Nephron (organoid): ENCODE measurements around the gene FGFR2.

ENCODE experiments used
- H3K27ac Mint-ChIP-seq, 3 experiments: 2 replicates each; pipeline ENCODE4 v1.8.0; 2020; ENCODE audit warnings: mixed read lengths in 3 of 3, mild to moderate bottlenecking in 2 of 3, moderate library complexity in 1 of 3
- H3K27me3 Mint-ChIP-seq: 2 replicates; pipeline ENCODE4 v1.8.0; 2021; ENCODE audit warnings: low read depth, mild to moderate bottlenecking, moderate library complexity, mixed read lengths
- H3K36me3 Mint-ChIP-seq: 2 replicates; pipeline ENCODE4 v1.8.0; 2020; ENCODE audit warnings: low read depth, mixed read lengths
- H3K4me1 Mint-ChIP-seq: 2 replicates; pipeline ENCODE4 v1.8.0; 2020; ENCODE audit warnings: mixed read lengths
- H3K4me3 Mint-ChIP-seq, 3 experiments: 2 replicates each; pipeline ENCODE4 v1.8.0; 2020; ENCODE audit warnings: mild to moderate bottlenecking in 3 of 3, mixed read lengths in 3 of 3, moderate library complexity in 2 of 3
- H3K9me3 Mint-ChIP-seq: 2 replicates; pipeline ENCODE4 v1.8.0; 2020; ENCODE audit warnings: mixed read lengths
- TF ChIP-seq, protein P1 (sequence below), 3 experiments: fragments of 200-600 bp; sonication (generic); IDR thresholded peaks; one replicate each; pipeline ENCODE4 v1.5.0; 2021; ENCODE audit warnings: antibody characterized with exemption in 3 of 3; ENCODE audit not compliant: unreplicated experiment in 3 of 3

FGFR2 gene

DNA sequence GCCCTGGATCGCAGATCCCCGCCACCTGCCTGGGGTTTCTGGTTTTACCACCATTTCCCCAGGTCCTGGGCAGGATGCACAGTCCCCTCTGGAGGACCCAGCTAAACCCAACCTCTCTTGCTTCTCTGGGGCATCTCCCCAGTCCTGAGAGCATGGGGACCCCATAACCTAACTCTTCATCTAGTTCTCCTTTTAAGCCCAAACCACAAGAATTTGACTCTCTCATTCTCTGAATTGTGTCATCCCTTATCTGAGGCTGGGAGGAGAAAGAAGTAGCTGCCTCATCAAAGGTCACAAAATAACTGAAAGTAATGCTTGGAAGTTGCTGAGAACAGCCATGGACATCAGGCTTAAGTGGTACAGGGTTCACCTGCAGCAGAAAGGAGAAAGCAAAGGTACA lies 159.9 kb downstream of the FGFR2 start:
- H3K27ac Mint-ChIP-seq, result peak overlapping the region in 2 of 3 experiments; percentile 84 to 85
- TF ChIP-seq, protein P1, sequence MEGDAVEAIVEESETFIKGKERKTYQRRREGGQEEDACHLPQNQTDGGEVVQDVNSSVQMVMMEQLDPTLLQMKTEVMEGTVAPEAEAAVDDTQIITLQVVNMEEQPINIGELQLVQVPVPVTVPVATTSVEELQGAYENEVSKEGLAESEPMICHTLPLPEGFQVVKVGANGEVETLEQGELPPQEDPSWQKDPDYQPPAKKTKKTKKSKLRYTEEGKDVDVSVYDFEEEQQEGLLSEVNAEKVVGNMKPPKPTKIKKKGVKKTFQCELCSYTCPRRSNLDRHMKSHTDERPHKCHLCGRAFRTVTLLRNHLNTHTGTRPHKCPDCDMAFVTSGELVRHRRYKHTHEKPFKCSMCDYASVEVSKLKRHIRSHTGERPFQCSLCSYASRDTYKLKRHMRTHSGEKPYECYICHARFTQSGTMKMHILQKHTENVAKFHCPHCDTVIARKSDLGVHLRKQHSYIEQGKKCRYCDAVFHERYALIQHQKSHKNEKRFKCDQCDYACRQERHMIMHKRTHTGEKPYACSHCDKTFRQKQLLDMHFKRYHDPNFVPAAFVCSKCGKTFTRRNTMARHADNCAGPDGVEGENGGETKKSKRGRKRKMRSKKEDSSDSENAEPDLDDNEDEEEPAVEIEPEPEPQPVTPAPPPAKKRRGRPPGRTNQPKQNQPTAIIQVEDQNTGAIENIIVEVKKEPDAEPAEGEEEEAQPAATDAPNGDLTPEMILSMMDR (IDR thresholded peaks at IDR 0.05; ENCODE audit: unreplicated experiment in 3 of 3), result no peak

DNA sequence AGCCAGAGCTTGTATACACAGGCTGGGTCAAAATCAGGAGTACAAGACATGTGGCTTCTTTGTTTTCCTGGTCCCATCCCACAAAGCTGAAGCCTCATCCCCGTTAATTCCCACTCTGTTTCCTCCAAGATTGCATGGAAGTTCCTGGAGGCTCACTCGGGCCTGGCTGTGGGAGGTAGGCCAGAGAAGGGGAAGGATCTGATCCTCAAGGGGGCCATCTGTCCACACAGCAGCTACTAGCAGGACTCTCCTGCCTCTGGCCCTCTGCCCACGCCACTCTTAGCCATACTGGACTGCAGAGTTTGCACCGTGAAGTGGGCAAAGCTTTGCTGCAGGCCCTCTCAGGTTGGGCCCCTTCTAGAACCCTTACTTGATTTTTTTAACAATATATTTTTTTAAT lies 160.6 kb downstream of the FGFR2 start:
- H3K27ac Mint-ChIP-seq, result peak overlapping the region; percentile 84 to 96 (median 92)
- peaks cover 4% of the 10 kb centered on the region for H3K27me3 Mint-ChIP-seq
- H3K4me3 Mint-ChIP-seq, result no peak overlapping the region
- no peaks in the 10 kb centered on the region for H3K9me3 Mint-ChIP-seq
- peaks cover 33% of the 10 kb centered on the region for H3K4me1 Mint-ChIP-seq
- no peaks in the 10 kb centered on the region for H3K36me3 Mint-ChIP-seq
- TF ChIP-seq, protein P1 (IDR thresholded peaks at IDR 0.05; ENCODE audit: unreplicated experiment in 3 of 3), result no peak

More for the DNA sequence above, 159.9 kb downstream of the FGFR2 start:
- Mint-ChIP-seq H3K27me3 (peaks cover 4% of the 10 kb centered on the region), H3K9me3 (no peaks in the 10 kb centered on the region), H3K36me3 (no peaks in the 10 kb centered on the region), H3K4me3 (no peak overlapping the region), H3K4me1 (peaks cover 33% of the 10 kb centered on the region)

DNA sequence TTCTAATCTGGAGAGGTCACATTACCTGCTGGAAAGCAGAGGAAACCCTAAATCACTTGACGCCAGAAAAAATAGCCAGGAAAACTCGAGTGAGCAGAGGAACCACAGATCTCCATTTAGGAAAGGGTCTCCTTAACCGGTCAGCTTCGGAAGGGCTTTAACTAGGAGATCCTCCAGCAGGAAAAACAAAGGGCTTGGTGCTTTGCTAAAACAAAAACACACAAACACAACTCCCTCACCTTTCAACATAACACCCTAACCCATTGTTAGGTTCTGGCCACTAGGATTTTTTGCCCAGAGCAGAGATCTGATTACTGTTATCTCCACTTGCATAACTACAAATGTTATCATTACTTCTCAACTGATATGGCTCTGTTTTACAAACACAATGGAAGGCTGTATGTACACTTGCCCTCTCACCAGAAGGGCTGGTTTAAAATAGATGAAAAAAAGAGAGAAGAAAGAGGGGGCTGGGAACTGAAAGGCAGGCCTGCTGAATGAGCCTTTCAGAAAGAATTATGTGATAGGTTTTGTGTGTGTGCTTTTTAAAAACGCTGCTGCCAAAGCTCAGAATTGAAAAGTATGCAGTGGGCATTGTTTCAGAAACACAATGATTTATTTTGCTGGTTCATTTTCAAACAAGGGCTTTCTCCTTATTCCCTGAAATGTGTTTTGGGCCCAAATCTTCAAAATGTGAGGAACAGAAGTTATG lies 161.5 kb downstream of the FGFR2 start:
- Mint-ChIP-seq H3K4me3 (peak overlapping the region in 1 of 3 experiments; percentile 35), H3K27me3 (peaks cover 4% of the 10 kb centered on the region), H3K4me1 (peaks cover 33% of the 10 kb centered on the region), H3K36me3 (no peaks in the 10 kb centered on the region), H3K27ac (peak overlapping the region; percentile 84 to 96 (median 92)), H3K9me3 (no peaks in the 10 kb centered on the region)
- TF ChIP-seq, protein P1 (IDR thresholded peaks at IDR 0.05; ENCODE audit: unreplicated experiment in 3 of 3), result no peak

DNA sequence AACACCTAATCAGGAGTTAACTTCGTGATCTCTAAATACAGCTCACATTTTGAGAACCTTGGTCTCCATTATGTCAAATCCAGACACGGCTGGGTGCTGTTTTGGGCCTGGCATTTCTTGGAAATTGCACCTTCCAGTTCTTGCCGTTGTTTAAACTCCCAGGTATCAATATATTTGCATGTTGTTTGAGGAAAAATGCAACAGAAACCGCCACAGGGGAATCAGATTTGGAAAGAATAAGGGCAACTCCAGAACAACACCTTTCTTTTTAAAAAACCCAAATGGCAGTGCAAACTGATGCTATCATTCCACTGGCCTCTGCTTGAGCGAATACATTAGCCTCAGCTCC lies 162.0 kb downstream of the FGFR2 start:
- Mint-ChIP-seq H3K9me3 (no peaks in the 10 kb centered on the region), H3K4me1 (peaks cover 33% of the 10 kb centered on the region), H3K4me3 (no peak overlapping the region), H3K36me3 (no peaks in the 10 kb centered on the region), H3K27me3 (peaks cover 4% of the 10 kb centered on the region), H3K27ac (peak overlapping the region; percentile 84 to 96 (median 92))
- TF ChIP-seq, protein P1 (IDR thresholded peaks at IDR 0.05; ENCODE audit: unreplicated experiment in 3 of 3), result no peak

DNA sequence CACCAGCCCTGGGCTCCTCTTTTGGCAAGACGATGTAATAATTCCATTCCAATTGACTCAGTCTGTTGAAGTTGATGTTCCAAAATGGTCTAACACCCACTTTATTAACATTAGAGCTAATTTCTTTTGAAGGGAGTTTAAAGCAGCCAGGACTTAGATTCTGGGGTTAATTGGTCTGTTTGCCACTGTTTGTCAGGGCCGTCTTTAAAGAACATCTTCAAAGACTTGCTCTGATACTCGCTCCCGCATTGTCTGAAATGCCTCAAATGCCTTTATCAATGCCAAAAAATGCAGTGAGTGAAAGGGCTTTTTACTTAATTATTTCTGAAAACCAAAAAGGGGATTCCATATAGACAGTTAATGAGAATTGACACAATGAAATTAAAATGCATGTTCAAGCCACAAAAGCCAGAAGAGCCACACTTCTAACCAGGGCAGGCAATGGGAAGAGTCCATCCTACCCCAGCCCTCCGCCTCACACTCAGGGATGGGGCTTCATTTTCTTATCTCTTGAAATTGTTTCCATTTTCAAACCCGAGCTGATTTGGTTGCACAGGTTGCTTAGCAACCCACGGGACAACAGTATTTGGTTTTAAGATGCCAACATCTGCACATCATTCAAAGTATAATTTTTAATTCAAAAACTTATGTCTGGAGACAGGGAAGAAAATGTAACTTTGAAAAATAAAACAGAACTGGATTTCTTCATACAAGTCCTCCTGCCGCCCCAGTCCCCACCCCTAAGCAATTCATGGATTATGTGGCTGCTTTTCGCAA lies 163.0 kb downstream of the FGFR2 start:
- H3K27ac Mint-ChIP-seq, result peak overlapping the region in 2 of 3 experiments; percentile 16 to 58
- TF ChIP-seq, protein P1 (IDR thresholded peaks at IDR 0.05; ENCODE audit: unreplicated experiment in 3 of 3), result no peak
- H3K36me3 Mint-ChIP-seq, result no peaks in the 10 kb centered on the region
- no peak overlapping the region for H3K4me3 Mint-ChIP-seq
- peaks cover 2% of the 10 kb centered on the region for H3K9me3 Mint-ChIP-seq
- H3K4me1 Mint-ChIP-seq, result peaks cover 33% of the 10 kb centered on the region
- H3K27me3 Mint-ChIP-seq, result peaks cover 4% of the 10 kb centered on the region
